RCC 7860 (cell line): ENCODE data around the gene ZC3H7A.
A peak's percentile ranks its signal among the peaks of the same experiment; 100 is the strongest.

Source experiments
- DNase-seq: peaks from one replicate; pipeline ENCODE4 v3.0.0-alpha.2; 2015; ENCODE audit warnings: low spot score
- FAIRE-seq: peaks from 2 replicates; lab custom pipeline; 2012; peaks lifted over from hg19 to GRCh38; lab: Jason Lieb, UNC

ZC3H7A gene

GRCh38 chr16:11740567-11740966 is 56.5 kb downstream of the ZC3H7A start:
- FAIRE-seq (no peak), DNase-seq (no peak)

GRCh38 chr16:11738742-11739544 is 58.1 kb downstream of the ZC3H7A start:
- DNase-seq (no peak), FAIRE-seq (no peak)

GRCh38 chr16:11737713-11738112 is 59.3 kb downstream of the ZC3H7A start:
- no peak for DNase-seq

GRCh38 chr16:11736903-11737302 is 60.2 kb downstream of the ZC3H7A start:
- DNase-seq (no peak), FAIRE-seq (no peak)

More at GRCh38 chr16:11737713-11738112, 59.3 kb downstream of the ZC3H7A start:
- no peak for FAIRE-seq

GRCh38 chr16:11735787-11736186 is 61.3 kb downstream of the ZC3H7A start:
- DNase-seq (no peak), FAIRE-seq (no peak)

GRCh38 chr16:11734653-11735043 is 62.4 kb downstream of the ZC3H7A start:
- no peak for DNase-seq
- FAIRE-seq: no peak

GRCh38 chr16:11734025-11734652 is 62.9 kb downstream of the ZC3H7A start:
- no peak for FAIRE-seq

GRCh38 chr16:11731222-11731621 is 65.8 kb downstream of the ZC3H7A start:
- FAIRE-seq (no peak), DNase-seq (no peak)

More at GRCh38 chr16:11734025-11734652, 62.9 kb downstream of the ZC3H7A start:
- no peak for DNase-seq

- no peak for DNase-seq
- no peak for FAIRE-seq
Observed at GRCh38 chr16:11729787-11730186, 67.3 kb downstream of the ZC3H7A start.

- DNase-seq: no peak
- FAIRE-seq: no peak
Observed at GRCh38 chr16:11727796-11728543, 69.1 kb downstream of the ZC3H7A start.

- FAIRE-seq (no peak), DNase-seq (no peak)
Observed at GRCh38 chr16:11726008-11726407, 71.0 kb downstream of the ZC3H7A start.

- no peak for FAIRE-seq
- no peak for DNase-seq
Observed at GRCh38 chr16:11725457-11725856, 71.6 kb downstream of the ZC3H7A start.

- FAIRE-seq: no peak
- DNase-seq: no peak
Observed at GRCh38 chr16:11722468-11722808, 74.6 kb downstream of the ZC3H7A start.

- FAIRE-seq (no peak), DNase-seq (no peak)
Observed at GRCh38 chr16:11721781-11722467, 75.1 kb downstream of the ZC3H7A start.

GRCh38 chr16:11719762-11720161 is 77.3 kb downstream of the ZC3H7A start:
- FAIRE-seq (no peak), DNase-seq (no peak)

- DNase-seq: no peak
Observed at GRCh38 chr16:11719171-11719570, 77.9 kb downstream of the ZC3H7A start.

GRCh38 chr16:11717811-11718210 is 79.2 kb downstream of the ZC3H7A start:
- FAIRE-seq: no peak
- DNase-seq: no peak

More at GRCh38 chr16:11719171-11719570, 77.9 kb downstream of the ZC3H7A start:
- no peak for FAIRE-seq

- FAIRE-seq (peak; percentile 20), DNase-seq (no peak)
Observed at GRCh38 chr16:11716336-11716735, 80.7 kb downstream of the ZC3H7A start.

GRCh38 chr16:11715246-11715947 is 81.7 kb downstream of the ZC3H7A start:
- DNase-seq (no peak), FAIRE-seq (no peak)

GRCh38 chr16:11712122-11712521 is 84.9 kb downstream of the ZC3H7A start:
- DNase-seq (no peak), FAIRE-seq (no peak)
